ENCODE results near the gene NPLOC4.
"Not testable (repeated sequence)": the region's sequence is repeated elsewhere in the genome, so short reads cannot be mapped to it uniquely, and the experiment has no call there.

Gene NPLOC4

DNA sequence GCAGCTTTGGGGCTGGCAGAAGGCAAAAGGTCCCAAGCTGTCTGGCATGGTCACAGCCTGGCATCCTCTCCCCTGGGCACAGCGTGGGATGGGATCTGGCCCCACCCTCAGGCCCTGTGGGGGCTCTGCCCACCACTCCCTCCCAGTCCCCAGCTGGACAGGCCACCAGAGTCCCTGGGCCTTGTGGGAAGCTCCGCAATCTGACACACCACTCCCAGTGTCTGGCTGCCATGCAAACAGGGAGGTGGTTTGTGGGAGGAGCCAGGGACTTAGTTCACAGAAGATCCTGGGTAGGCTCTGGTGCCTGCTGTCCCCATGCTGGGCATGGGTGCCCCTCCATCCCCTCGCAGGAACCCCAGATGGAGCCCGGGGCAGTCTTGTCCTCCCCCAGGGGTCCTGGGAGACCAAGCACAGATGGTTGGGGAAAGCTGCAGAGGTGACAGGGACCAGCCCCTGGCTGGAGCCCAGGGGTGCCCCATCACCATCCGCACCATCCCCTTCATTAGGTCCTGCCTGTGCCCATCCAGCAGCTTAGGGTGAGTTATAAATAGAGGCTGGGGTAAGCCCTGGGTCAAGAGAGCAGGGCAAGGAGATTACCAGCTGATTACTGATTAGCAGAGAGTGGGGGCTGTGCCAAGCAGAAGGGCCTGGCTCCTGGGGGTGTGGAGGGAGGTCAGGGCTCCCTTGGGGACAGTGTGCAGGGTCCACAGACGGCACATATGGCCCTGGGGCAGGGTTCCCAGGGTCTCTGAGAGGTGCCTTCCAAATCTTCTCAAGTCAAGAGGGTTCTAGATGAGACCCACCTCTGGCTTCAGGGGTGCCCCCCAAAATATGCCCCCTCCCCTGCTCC is 102.5 kb downstream of the NPLOC4 start:
- no peak for DNase-seq (ENCODE audit: low read depth)
- no peak for TF ChIP-seq CTCF (IDR thresholded peaks at IDR 0.05; ENCODE audit: control insufficient read depth, insufficient read depth, low read depth, low read length, missing control alignments)
- no peak overlapping the region for H3K4me3 ChIP-seq (ENCODE audit: control insufficient read depth, low read depth, low read length)

DNA sequence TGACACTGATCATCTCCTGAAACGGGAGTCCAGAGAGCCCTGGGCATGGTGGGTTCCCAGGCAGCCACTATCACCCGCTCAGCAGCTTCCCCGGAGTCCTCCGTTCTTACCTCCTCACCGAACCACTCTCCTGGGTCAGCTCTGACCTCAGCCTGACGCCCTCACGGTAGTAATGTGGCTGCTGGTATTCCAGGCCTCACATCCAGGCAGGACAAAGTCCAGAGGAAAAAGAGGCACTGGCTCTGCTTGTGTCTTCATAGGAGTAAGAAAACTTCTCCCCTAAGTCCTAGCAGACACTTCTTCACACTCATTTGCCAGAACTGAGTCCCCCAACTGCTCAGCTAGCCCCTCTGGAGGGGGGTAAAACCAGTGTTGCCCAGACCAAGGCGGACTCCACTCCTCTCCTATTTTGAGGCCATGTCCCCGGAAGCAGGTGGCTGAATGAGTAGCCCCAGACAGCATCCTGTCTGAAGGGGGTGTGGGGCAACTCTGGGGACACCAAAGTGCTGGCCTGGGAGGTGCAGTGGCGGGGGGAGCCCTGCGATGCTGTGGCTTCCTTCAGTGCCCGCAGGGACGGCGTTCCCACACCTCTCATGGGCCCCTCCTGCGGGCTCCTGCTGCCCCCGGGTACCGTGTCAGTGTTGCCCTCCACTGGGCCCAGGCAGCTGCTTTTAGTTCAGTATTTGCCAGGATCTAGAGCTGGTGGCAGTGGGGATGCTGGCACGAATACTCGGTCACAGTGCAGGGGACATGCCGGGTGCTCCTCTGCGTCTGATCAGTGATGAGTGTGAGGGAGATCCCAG is 103.4 kb downstream of the NPLOC4 start:
- no peak for DNase-seq (ENCODE audit: low read depth)
- no peak for TF ChIP-seq CTCF (IDR thresholded peaks at IDR 0.05; ENCODE audit: control insufficient read depth, insufficient read depth, low read depth, low read length, missing control alignments)

DNA sequence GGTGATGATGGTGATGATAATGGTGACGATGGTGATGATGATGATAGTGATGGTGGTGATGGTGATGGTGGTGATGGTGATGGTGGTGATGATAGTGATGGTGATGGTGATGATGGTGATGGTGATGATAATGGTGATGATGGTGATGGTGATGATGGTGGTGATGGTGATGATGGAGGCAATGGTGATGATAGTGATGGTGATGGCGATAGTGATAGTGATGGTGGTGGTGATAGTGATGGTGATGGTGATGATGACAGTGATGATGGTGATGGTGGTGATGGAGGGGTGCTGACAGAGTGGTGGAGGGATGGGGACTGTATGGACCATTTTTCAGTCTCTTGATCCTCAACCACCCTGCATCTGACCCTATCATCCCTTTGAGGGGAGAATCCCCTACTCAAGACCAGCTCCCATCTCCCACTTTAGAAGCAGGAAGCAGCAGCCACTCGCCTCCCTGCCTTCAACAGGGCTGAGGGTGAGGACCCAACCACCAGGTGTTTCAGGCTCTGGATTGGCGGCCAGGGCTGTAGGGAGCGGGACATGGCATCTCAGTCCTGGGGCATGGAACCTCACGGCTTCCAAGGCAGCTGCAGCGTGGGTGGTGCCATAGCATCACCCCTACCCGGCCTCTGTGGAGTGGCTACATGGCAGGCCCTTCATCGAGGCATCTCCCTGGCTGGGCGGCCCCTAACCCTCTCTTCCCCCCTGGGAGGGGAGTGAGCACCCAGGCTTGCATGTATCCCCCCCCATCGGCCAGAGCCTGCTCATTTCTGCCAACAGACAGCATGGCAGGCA is 104.2 kb downstream of the NPLOC4 start:
- TF ChIP-seq CTCF (IDR thresholded peaks at IDR 0.05; ENCODE audit: control insufficient read depth, insufficient read depth, low read depth, low read length, missing control alignments) = no peak
- no peak for DNase-seq (ENCODE audit: low read depth)
- no peak overlapping the region for H3K4me3 ChIP-seq (ENCODE audit: control insufficient read depth, low read depth, low read length)

More for the DNA sequence above, 103.4 kb downstream of the NPLOC4 start:
- no peak overlapping the region for H3K4me3 ChIP-seq (ENCODE audit: control insufficient read depth, low read depth, low read length)

DNA sequence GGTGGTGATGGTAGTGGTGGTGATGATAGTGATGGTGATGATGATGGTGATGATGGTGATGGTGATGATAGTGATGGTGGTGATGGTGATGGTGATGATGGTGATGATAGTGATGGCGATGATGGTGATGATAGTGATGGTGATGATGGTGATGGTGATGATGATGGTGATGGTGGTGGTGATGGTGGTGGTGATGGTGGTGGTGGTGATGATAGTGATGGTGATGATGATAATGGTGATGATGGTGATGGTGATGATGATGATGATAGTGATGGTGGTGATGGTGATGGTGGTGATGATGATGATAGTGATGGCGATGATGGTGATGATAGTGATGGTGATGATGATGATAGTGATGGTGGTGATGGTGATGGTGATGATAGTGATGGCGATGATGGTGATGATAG is 104.9 kb downstream of the NPLOC4 start:
- not testable (repeated sequence) for DNase-seq (ENCODE audit: low read depth); H3K4me3 ChIP-seq (ENCODE audit: control insufficient read depth, low read depth, low read length)

DNA sequence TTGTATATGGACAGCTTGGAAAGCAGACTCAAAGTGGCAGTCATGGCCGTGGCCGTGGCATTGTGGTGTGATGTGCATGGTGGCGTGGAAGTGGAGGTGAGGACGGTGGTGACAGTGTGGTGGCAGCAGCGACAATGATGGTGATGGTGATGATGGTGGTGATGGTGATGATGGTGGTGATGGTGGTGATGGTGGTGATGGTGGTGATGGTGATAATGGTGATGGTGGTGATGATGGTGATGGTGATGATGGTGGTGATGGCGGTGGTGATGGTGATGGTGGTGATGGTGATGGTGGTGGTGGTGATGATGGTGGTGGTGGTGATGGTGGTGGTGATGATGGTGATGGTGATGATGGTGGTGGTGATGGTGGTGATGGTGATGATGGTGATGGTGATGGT is 105.9 kb downstream of the NPLOC4 start:
- H3K4me3 ChIP-seq (ENCODE audit: control insufficient read depth, low read depth, low read length); DNase-seq (ENCODE audit: low read depth): not testable (repeated sequence)

DNA sequence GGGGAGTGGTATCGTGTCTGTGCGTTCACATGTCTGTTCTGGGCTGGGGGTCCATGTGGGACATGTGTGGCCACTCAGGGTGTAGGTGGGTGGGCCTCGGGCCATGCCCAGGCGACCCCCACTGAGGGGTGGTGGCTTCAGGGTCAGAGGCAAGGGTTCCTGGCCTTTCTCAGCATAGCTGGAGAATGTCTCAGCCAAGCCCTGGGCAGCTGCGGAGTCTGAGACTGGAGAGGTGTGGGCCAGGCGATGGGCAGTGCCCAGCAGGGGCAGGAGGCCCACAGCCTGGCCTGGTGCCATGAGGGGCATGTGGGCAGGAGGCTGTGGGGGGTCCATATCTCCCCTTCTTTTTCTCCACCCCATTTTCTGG is 107.5 kb downstream of the NPLOC4 start:
- H3K4me3 ChIP-seq (ENCODE audit: control insufficient read depth, low read depth, low read length) = no peak overlapping the region
- DNase-seq (ENCODE audit: low read depth) = no peak
- TF ChIP-seq CTCF (IDR thresholded peaks at IDR 0.05; ENCODE audit: control insufficient read depth, insufficient read depth, low read depth, low read length, missing control alignments) = no peak

- H3K4me3 ChIP-seq (ENCODE audit: control insufficient read depth, low read depth, low read length) = no peak overlapping the region
- DNase-seq (ENCODE audit: low read depth) = no peak
- no peak for TF ChIP-seq CTCF (IDR thresholded peaks at IDR 0.05; ENCODE audit: control insufficient read depth, insufficient read depth, low read depth, low read length, missing control alignments)
Observed at GRCh38 chr17:81528651-81529436, 108.1 kb downstream of the NPLOC4 start.
